ENCODE data around the gene SPAM1. TPM values are rescaled to one million over a fixed set of nuclear protein-coding genes. Genes with fewer than 3 reads are reported as not detected.
"Not testable (repeated sequence)": the region's sequence is repeated elsewhere in the genome, so short reads cannot be mapped to it uniquely, and the experiment has no call there.

Gene SPAM1, protein sequence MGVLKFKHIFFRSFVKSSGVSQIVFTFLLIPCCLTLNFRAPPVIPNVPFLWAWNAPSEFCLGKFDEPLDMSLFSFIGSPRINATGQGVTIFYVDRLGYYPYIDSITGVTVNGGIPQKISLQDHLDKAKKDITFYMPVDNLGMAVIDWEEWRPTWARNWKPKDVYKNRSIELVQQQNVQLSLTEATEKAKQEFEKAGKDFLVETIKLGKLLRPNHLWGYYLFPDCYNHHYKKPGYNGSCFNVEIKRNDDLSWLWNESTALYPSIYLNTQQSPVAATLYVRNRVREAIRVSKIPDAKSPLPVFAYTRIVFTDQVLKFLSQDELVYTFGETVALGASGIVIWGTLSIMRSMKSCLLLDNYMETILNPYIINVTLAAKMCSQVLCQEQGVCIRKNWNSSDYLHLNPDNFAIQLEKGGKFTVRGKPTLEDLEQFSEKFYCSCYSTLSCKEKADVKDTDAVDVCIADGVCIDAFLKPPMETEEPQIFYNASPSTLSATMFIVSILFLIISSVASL
- not detected in 2 replicates for total RNA-seq

DNA sequence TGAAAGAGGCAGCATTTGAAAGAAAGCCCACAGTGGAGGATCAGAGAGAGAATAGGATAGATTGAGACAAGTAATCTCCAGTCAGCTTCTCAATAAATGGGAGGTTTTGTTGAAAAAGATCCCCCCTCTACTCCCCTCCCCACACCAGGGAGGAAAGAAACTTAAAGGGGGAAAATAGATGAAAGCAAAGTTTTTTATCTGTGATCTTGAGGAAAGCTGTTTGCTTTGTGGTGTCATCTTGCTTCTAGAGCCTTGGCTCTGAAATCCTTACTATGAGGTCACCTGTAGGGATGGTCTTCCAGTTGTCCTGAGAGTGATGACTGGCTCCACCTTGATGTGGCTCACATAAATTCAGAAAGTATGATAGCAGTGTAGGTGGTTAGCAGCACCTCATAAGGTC, at the start of gene SPAM1:
Gene SPAM1 (plus strand): TSS at position 301 of the 400 bp plus-strand sequence. CDS start 28,330 bp downstream, outside the sequence.
- DNase-seq (ENCODE audit: extremely low read depth, low read depth, low spot score), result no peak

GRCh38 chr7:123876557-123877256, 48.3 kb upstream of the SPAM1 start:
- DNase-seq (ENCODE audit: extremely low read depth, low read depth, low spot score), result no peak

DNA sequence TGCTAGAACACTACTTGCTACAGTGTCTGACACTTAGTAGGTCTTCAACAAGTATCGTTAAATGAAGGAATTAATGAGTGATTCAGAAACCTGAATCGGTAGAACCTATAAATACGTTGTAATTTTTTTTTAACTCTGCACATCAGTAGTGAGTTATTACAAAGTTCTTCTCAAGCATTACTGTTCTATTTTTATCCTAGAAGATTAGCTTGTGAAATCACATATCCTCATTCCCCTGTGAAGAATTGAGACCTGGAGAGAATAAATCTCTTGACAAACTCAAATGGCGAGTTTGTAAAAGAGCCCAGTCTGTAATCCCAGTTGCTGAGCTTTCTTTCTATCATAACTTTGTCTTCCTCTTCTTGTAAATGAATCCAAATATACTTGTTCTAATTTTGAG, 45.4 kb upstream of the SPAM1 start:
- DNase-seq (ENCODE audit: extremely low read depth, low read depth, low spot score), result no peak

DNA sequence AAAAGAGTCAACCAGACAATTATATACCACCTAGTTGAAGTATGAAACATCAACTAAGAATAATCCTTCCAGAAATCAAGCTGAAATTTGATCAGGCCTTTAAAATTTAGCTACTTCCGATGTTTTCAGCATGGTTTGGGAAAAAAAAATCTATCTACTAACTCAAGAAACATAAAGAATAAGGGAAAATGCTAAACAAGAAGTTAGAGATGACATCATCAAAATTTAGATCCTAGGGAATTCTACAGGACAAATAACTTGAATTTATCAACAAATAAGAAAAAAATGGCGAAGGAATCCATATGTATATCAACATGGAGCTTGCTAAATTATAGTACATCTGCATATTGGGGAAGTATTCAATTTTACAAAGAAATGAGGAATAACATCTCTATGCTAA, 43.7 kb upstream of the SPAM1 start:
- no peak for DNase-seq (ENCODE audit: extremely low read depth, low read depth, low spot score)

DNA sequence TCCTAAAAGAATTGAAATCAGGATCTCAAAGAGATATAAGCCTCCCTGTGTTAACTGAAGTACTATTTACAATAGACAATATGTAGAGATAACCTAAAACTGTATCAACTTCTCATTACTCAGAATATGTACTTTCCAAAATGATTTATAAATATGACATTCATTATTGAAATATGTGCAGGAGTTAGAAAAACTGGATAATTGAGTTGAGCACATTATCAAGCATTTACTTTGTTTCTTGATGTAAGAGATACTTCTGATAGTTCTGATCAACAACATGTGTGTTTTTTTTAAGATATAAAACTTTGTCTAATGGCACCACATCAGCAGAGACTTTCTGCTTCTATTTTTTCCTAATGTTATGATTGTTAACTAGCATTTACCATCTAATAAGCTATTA, 41.9 kb upstream of the SPAM1 start:
- no peak for DNase-seq (ENCODE audit: extremely low read depth, low read depth, low spot score)

DNA sequence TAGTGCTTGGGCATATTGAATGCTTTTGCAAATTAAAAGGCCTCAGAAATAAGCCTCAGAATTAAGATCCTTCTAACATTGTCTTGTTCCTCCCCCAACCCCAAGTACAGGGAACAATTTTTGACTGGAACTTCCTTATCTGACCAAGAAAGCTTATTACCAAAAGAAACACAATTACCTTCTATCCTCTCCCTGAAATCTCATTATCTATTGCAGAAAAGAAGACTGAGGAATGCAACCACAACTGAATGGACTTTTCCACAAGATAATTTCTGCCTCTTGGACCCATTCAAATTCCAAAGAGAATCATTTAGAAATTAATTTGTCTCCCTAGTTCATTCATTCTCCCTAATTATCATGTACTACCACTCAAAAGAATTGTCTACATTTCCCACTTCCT, 36.8 kb upstream of the SPAM1 start:
- no peak for DNase-seq (ENCODE audit: extremely low read depth, low read depth, low spot score)

DNA sequence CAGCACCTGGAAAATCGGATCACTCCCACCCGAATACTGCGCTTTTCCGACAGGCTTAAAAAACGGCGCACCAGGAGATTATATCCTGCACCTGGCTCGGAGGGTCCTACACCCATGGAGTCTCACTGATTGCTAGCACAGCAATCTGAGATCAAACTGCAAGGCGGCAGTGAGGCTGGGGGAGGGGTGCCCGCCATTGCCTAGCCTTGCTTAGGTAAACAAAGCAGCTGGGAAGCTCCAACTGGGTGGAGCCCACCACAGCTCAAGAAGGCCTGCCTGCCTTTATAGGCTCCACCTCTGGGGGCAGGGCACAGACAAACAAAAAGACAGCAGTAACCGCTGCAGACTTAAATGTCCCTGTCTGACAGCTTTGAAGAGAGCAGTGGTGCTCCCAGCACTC, 30.3 kb upstream of the SPAM1 start:
- DNase-seq (ENCODE audit: extremely low read depth, low read depth, low spot score), result not testable (repeated sequence)

GRCh38 chr7:123901101-123901500, 23.9 kb upstream of the SPAM1 start:
- no peak for DNase-seq (ENCODE audit: extremely low read depth, low read depth, low spot score)

- no peak for DNase-seq (ENCODE audit: extremely low read depth, low read depth, low spot score)
Measured at GRCh38 chr7:123905714-123906113, 19.3 kb upstream of the SPAM1 start.

DNA sequence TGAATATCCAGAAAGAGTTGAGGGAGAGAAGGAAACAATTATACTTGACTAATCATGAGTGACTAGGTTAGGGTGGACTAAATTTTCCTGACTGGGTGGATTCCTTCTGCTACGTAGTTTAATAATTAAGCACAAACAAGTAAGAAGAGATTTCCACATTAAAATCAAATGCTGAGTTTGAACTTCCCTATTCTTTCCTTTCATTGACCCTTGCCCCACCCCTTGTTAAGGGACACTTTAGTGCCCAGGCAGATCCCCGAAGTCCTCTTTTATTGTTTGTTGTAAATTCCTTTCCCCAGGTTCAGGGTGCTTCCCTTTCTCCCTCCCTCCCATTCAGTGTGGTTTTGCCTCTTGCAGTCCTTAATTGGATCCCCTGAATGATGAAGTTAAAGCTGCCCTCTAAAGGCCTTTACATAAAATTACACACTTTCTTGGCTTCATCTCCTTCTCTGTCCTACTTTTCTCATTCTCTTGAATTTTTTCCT, 8.8 kb upstream of the SPAM1 start:
- DNase-seq (ENCODE audit: extremely low read depth, low read depth, low spot score), result no peak

DNA sequence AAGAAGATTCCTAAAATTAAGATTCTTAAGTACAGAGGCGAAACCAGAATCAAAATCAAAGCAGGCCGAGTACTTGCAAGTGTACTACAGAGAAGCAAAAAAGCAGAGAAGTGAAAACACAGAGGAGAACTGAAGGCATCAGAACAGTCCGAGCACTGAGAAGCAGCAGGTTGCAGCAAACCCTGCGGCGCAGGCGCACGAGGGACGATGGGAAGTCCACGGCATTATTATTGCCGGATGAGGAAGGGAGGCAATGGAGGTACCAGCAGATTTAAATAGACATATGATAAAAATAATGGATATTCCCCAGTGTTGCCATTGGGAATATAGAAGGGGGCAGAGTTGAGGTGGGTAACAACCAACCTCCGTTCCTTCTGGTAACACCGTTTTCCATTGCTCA, 7.2 kb upstream of the SPAM1 start:
- DNase-seq (ENCODE audit: extremely low read depth, low read depth, low spot score), result no peak

DNA sequence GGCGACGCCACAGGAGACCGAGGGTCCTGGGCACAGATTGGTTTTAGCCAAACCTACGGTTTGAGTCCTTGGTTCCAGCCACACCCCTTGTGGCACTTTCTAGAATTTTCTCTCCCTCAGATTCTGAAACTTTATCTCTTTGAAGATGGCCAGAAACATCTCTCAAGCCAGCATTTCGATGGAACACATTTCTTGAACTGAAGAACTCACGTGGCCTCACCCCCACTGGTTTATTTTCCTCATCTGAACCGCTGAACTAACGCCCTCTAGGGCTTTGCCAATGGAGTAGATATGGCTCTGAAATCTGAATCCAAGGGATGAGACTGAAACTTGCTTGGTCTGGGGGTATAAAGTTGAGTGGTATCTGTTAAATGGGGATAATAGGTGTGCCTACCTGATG, 6.7 kb upstream of the SPAM1 start:
- DNase-seq (ENCODE audit: extremely low read depth, low read depth, low spot score), result no peak

- DNase-seq (ENCODE audit: extremely low read depth, low read depth, low spot score), result no peak
Measured at GRCh38 chr7:123923599-123923998, 1.4 kb upstream of the SPAM1 start.

- no peak for DNase-seq (ENCODE audit: extremely low read depth, low read depth, low spot score)
Measured at GRCh38 chr7:123929107-123929506, 4.1 kb downstream of the SPAM1 start.

DNA sequence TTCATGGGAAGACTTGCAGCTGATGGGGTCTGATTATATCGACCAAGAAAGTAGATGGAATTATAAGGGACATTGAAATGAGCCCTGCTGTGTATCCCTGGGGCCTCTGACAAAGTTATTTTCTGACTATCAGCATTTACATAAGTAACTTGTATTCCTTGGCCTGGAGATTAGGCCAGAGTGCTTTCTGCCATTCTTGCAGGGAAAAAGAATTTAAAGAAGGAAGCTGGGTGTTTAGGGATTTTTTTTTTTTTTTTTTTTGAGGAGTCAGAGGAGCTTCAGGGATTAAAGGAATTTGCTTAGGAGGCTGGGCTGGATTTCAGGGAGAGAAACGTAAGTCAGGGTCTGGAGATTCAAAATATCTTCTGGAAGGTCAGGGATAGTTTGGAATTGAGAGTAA, 4.6 kb downstream of the SPAM1 start:
- no peak for DNase-seq (ENCODE audit: extremely low read depth, low read depth, low spot score)

GRCh38 chr7:123935436-123936381, 10.7 kb downstream of the SPAM1 start:
- DNase-seq (ENCODE audit: extremely low read depth, low read depth, low spot score), result no peak

DNA sequence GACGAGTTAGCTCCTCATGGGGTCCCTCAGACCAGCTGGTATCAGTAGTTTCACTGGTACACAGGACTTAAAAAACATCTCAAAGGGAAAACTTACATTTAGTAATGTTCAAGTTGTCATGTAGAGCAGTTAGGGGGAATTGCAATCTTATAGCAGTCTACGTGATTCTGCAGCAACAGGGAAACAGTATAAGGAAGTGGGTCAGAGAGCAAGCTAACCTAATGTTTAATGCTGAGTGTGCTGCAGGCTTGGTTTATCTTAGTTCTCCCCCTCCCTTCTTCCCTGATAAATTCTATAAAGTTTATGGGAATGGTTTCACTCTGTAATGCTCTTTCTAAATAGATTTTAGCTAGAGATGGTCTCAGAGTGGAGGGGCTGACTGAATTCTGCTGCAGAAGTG, 11.3 kb downstream of the SPAM1 start:
- DNase-seq (ENCODE audit: extremely low read depth, low read depth, low spot score), result no peak

DNA sequence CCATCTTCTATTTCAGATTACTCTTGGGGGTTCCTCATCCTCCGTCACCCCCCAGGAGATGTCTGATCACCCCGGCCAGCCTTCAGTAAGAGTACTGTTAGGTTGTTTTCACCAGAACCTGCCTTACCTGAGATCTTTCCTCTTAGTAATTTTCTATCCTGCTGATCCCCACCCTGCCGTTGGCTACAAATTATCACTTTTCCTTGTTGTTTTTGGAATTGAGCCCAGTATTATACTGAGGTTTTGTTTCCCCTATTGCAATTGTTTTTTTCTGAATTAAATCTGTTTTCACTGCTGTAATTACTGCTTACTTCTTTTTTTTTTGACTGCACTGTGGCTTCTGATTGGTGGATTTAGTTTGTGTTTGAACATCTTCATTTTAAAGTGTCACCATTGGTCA, 14.7 kb downstream of the SPAM1 start:
- DNase-seq (ENCODE audit: extremely low read depth, low read depth, low spot score), result no peak

- DNase-seq (ENCODE audit: extremely low read depth, low read depth, low spot score), result no peak
Measured at GRCh38 chr7:123941391-123942180, 16.5 kb downstream of the SPAM1 start.

DNA sequence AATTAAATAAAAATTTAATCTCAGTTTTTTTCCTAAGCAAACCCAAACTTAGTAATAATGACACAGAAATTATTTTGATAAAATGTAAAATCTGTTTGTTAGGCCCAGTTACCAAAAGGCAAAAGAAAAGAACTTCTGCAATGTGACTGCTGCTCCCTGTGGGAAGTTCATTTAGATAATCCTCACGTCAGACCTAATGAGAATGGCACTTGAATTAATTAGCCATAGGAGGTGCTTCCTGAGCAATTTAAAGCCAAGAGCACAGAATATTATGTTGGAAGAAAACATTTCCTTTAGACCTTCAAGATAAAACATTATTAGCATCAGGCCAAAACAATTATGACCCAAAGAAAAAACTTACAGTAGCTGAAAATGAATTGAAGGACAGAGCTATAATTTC, 19.4 kb downstream of the SPAM1 start:
- no peak for DNase-seq (ENCODE audit: extremely low read depth, low read depth, low spot score)
